Natural killer cell treated with Interleukin-12 subunit alpha and Interleukin-12 subunit beta and Interleukin-15 and Interleukin-18, amount 100 ng/mL, for 72 hours (primary cell): ENCODE measurements around the gene TMEM72. TPM values are rescaled to one million over a fixed set of nuclear protein-coding genes. Genes with fewer than 3 reads are reported as not detected.

Experiments used
- total RNA-seq, 2 donors: library from RNA; stranded (reverse); gene quantifications; one replicate each; pipeline ENCODE4 v1.2.3, GENCODE V29; 2022

Gene TMEM72
- total RNA-seq, 2 donors from 2014 or later: not detected

Other genes with a start within 250 kb of the TMEM72 start
- gene RASSF4, start 48.5 kb downstream of the TMEM72 start, total RNA-seq: 10 to 100 TPM in 1 of 2 donors, 1 to 10 TPM in 1; 9.3 to 44.9 TPM
- gene DEPP1, start 67.5 kb downstream of the TMEM72 start, total RNA-seq: under 1 TPM; 0.31 to 0.53 TPM
- 10 to 100 TPM; 22.7 to 29.0 TPM for gene ZNF22, start 89.6 kb downstream of the TMEM72 start, total RNA-seq